Activated T-helper 9 cell treated with anti-CD3 and anti-CD28 coated beads, Interleukin-2, amount 50 U/mL, for 16 hours (primary cell): ENCODE measurements around the gene SLC6A9.

Source experiments
- DNase-seq: peaks from one replicate; pipeline ENCODE4 v3.0.0-alpha.2; 2020; ENCODE audit warnings: low read depth

The SLC6A9 gene

DNA sequence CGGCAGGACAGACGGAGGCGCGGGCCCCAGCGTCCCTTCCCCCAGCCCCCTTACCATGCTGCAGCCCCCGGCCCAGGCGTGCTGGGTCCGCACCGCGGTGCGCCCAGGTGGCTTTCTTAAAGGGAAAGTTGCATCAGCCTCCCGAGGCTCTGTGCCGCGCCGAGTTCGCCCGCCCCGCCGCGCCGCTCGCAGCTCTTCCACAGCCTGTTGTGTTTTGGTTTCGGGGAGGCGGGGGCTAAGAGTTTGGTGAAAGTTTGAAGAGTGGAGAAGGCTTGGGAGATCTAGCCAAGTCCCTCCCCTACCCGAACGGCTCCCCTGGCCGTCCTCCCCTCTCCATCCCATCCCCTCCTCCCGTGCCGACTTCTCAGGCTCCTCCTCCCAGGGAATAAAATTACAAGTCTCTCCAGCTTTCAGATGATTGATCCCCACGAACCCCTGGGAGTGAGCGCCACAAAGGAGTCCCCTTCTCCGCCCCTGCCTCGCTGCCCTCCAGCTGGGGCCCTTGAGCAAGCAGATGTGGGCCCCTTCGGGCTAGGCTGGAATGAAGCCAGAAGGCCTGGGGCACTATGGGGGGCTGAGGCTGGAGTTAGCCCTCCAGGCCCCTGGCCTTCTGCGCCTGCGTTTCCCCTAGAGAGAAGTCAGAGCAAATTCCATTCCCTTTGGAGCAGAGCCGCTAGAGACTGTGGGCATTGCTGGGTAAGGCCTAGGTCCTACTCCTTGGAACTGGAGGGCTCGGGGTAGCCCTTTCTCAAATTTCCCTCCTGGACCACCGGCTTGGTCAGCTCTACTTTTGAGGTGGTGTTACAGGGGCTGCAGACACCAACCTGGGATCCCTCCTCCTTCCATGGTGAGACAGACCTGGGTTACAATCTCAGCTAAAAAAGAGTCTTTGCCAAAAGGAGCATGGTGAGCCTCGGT lies at the start of gene SLC6A9:
Gene SLC6A9 (minus strand): TSS at position 211 of the 918 bp plus-strand sequence. CDS start 7,185 bp downstream, outside the sequence.
- peak; percentile 40 for DNase-seq

DNA sequence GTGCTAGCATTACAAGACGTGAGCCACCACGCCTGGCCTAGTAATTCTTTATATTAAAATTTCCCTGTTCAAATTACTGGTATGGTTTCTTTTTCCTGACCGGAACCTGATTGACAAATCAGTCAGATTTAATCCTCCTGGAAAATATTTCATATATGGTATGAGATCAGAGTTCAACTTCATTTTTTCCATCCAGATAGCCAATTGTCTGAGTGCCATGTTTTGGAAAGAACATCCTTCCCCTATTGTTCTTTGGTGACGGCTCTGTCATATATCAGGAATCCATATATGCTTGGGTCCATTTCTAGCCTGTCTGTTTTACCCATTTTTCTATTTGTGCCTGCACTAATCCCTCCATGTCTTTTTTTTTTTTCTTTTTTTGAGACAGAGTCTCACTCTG lies 48.3 kb upstream of the SLC6A9 start:
- DNase-seq = no peak

DNA sequence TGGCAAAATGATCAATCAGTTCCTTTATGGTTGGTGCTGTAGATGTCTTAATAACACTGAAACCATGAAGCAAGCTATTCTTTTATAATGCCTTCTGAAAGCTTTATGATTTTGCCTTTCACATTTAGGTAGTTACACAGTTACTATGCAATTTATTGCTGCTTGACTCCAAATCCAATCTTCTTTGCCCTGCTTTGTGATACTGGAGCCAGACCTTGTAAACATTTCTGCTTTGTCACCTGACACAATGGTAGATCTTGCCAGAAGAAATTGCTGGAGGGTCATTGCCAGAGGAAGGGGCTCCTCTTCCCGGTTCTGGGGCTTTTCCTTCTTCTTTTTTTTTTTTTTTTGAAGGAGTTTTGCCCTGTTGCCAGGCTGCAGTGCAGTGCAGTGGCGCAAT lies 46.8 kb upstream of the SLC6A9 start:
- no peak for DNase-seq

DNA sequence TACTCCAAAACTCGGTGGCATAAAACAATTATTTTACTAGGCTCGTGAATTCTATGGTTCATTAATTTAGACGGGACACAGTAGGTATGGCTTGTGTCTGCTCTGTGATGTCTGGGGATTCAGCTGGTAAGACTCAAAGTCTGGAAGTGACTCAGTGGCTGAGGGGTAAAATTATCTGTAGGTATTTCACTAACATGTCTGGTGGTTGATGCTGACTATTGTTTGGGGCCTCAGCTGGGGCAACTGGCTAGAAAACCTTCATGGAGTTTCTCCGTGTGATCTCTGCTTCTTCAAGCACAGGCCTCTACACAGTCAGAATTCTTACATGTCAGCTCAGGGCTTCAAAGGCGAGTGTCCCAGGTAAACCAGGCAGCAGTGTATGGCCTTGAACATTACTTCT lies 46.2 kb upstream of the SLC6A9 start:
- no peak for DNase-seq

DNA sequence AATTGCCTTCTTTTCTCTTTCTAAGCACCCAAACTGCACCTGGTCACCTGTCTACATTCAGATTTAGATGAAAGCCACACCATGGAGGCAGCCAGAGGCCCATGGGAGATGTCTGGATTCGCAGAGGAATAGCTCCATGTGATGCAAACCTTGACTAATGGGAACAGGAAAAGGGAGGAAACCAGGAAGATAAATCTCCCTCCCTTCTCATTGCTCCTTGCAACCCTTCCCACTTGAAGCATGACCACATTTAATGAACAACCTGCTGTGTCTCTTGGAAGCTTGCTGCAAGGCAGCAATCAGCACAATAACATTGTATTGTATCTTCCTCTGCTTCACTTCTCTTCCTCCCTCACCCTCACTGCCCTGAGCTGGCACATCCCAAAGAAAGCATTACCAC lies 44.8 kb upstream of the SLC6A9 start:
- DNase-seq = no peak

DNA sequence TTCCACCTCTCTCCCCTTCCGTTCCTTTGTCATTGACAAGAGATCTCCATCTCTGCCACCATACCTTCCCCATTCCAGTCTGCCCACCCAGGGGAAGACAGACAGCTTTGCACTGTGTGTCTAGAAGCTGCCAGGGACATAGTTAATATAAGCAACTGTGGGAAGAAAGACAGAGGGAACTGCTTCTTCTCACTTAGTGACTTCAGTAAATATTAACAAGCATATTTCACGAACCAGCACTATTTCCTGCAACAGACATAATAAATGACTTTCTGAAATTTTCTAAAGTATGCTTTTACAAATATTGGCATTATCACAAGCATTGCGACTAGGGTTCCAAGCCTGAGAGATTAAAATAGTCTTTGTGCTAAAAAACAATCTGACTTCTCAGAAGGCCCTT lies 43.2 kb upstream of the SLC6A9 start:
- no peak for DNase-seq

DNA sequence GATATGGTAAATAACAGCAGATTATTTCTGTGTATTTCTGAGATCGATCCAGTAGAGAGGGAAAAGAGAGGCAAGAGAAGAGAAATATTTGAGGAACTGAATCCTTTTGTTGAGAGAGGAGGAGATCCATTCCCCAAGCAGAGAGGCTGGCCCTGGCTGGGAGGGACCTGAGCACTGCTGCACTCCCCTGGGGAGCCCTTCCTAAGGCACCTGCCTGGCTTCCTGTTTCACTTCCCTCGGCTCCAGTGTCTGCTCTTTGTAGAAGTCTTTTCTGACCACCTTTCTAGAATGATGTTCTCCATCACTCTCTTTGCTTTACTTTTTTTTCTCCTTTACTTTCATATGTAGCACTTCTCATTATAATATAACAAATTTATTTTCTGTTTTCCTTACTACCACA lies 42.3 kb upstream of the SLC6A9 start:
- DNase-seq = no peak

DNA sequence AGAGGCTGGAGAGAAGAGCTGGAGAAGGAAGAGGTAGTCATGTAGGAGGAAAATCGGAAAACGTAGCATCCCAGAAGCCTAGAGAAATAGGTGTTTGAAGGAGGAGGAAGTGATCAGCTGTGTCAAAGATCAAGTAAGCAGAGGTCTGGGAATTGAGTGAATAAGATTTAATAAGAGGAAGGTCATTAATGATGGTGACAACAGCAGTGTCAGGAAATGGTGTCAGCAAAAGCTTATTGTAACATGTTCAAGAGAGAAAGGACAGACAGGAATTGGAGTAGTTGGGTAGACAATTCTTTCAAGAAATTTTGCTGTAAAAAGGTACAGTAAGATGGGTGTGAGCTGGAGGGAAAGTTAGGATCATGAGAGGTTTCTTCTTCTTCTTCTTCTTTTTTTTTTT lies 41.6 kb upstream of the SLC6A9 start:
- DNase-seq = no peak

DNA sequence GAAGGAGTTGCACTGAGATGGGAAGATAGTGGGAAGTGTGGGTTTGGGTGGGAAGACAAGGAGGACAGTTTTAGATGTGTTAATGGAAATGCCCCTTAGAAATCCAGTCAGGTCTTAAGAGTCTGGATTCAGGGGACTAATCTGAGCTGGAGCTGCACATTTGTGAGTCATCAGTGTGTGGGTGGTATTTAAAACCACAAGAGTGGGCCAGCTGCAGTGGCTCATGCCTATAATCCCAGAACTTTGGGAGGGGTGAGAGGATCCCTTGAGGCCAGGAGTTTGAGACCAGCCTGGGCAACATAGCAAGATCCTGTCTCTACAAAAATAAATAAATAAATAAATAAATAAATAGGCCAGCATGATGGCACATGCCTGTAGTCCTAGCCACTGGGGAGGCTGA lies 40.9 kb upstream of the SLC6A9 start:
- no peak for DNase-seq

DNA sequence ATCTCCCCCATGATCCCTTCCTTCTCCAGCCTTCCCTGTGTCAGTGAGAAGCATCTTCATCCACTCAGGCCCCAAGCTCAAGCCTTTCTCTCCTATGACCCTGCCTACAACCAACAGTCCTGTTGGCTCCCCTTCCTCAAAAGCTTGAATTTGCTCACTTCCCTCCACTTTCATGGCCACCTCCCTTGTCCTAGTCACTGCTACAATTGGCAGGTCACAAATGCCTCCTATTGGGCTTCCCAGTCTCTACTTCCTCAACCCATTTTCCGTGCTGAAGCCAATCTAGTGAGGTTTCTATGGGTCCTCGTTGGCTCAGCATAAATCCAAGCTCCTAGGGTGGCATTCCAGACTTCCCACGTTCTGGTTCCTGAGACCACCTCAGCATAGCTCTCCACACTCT lies 40.2 kb upstream of the SLC6A9 start:
- no peak for DNase-seq

DNA sequence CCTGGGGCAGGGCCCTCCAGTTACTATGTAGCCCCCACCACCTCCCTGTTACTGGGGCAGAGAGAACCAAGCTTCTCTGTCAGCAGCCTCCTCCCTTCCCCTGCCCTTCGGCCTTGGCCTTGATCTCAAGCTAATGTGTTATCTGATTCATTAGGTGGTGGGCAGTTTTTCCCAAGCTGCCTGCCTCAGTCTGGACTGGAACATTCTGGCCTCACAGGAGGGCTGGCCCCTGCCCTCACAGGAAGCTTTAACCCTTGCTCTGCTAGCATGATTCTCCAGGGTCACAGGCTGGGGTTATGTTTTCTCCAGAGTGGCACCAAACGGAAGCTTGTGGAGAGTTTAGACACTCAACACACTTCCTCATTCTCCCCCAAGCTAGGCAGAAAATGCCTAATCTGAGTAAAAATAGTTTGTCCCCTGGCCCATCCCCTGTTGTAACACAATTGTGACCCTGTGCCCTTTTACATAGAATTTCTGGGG lies 37.2 kb upstream of the SLC6A9 start:
- no peak for DNase-seq

DNA sequence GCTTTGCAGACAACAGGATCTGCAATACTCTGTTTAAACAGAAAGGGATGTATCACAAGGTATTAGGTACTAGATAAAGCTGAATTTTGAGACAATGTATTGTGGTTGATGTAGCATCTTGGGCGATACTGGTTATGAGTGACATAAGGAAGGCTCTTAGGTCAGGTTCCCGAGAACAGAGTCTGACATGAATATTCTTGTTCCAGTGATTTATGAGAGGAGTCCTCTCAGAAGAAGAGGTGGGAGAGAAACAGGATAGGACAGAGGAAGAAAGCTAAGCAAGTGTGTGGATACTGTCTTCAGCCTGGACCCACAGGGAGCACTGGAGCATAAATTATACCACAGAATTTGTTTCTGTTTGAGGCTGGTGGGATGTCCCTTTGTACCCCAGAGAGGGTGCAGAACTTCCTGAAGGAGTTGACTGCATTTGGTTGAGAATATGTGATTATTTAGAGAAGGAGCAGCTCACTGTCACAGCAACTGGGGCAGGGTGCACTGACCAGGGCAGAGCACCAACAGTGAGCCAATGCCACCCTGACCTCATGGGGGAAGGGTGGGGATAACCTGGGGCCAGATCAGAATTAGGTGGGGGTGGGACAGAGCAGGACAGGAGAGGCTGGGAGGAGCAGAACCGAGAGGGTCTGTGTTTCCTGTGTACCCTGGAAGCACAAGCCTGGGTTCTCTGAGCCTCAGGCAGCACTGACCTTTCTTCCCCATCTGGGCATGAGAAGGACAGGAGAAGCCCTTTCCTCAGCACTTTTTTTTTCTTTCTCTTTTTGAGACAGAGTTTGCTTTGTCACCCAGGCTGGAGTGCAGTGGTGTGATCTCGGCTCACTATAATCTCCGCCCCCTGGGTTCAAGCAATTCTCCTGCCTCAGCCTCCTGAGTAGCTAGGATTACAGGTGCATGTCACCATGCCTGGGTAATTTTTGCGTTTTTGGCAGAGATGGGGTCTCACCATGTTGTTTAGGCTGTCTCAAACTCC lies 36.3 kb upstream of the SLC6A9 start:
- no peak for DNase-seq

DNA sequence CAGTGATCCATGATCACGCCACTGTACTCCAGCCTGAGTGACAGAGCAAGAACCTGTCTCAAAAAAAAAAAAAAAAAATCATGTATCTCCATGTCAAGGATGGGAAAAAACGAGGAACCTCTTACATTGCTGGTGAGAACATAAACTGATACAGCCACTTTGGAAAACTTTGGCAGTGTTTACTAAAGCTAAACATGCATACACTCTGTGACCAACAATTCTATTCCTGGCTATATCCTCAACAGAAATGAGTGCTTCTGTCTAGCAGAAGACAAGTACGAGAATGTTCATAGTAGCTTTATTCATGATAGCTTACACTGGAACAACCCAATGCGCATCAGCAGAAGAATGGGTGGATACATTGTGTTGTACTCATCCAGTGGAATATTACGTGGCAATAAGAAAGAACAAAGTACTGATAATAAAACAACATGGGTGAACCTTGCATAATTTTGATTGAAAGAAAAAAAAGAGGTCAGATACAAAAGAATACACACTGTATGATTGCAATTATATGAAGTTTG lies 31.5 kb upstream of the SLC6A9 start:
- DNase-seq = no peak

DNA sequence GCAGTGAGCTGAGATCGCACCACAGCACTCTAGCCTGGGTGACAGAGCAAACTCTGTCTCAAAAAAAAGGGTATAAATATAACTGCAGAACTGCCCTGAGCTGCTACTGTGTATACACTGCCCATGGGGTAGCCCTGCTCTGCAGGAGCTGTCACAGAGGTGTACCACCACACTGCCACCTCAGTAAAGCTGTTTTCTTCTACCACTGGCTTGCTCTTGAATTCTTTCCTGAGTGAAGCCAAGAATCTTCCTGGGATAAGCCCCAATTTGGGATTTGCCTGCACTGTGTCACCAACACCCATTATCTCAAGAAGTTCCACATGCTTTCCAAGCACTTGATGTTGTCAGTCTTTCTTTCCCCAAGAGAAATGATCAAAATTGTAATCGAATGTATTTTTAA lies 30.6 kb upstream of the SLC6A9 start:
- no peak for DNase-seq

DNA sequence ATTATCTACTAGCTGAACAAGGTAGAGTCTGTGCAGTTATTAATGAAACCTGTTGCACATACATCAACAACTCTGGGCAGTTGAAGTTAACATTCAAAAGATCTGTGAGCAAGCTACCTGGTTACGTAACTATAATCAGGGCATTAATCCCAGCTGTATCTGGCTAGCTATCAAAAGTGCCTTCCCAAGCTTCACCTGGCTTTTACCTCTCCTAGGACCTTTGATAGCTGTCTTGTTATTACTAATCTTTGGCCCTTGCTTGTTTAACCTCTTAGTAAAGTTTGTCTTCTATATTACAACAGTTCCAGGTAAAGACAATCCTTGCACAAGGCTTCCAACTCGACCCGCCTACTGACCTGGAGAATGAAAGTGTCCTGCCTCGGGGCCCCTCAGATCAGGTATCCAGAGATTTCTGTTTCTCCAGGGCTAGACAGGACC lies 29.6 kb upstream of the SLC6A9 start:
- DNase-seq = no peak

DNA sequence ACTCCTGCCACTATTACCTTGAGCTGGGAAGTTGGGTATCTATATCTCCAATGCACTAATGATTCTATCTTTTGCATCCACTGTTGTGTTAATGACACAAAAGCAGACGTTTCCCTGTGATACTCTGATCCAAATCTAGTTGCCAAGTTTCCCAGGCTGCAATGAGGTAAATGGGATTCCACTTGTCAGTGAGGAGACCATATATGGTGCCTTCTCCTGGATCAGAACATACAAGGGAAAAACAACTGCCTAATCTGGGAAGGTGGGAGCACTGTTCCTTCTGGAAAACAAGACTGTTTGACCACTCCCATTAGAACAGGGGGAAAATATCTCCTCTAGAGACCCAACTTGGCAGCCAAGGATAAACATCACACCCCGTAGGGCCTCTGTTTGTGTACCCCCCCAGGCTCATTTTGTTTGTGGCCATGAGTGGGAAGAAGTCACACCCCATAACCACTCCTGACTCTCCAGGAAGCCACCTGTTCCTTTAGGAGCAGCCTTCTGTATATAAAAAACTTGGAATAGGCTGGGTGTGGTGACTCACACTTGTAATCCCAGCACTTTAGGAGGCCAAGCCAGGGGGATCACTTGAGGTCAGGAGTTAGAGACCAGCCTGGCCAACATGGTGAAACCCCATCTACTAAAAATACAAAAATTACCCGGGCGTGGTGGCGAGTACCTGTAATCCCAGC lies 28.5 kb upstream of the SLC6A9 start:
- no peak for DNase-seq

DNA sequence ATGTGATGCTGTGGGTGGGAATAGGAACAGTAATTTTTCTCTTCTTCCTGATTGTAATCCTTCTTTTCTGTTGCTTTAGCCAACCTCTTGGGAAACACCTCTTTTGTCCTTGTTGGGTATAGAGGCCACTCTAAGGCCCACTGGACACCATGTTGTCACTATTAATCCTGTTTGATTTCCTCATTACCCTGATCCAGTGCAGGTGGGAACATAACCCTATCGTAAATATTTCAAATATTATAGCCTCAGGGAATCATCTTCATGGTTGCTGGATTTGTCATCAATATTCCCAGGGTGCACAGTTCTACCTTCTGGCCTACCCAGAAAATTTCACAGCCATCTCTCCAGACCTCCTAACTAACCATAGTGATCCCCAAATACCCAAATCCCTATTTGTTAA lies 27.9 kb upstream of the SLC6A9 start:
- no peak for DNase-seq

DNA sequence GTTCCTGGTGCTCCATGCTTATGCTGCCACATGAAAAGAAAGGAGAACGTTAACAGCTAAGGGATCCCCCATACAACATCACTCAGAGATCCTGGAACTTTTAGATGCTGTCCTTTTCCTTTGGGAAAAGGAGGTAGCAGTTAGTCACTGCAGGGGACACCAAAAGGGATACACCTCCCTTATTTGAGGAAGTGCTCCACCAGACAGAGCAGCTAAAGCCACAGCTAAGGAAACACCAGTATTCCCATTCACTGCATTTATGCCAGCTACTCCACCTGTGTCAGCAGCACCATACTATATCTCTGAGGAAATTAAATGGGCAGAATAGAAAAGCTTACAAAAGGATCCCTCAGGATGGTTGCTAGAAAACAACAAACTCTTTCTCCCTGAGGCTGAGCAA lies 26.0 kb upstream of the SLC6A9 start:
- DNase-seq = no peak

DNA sequence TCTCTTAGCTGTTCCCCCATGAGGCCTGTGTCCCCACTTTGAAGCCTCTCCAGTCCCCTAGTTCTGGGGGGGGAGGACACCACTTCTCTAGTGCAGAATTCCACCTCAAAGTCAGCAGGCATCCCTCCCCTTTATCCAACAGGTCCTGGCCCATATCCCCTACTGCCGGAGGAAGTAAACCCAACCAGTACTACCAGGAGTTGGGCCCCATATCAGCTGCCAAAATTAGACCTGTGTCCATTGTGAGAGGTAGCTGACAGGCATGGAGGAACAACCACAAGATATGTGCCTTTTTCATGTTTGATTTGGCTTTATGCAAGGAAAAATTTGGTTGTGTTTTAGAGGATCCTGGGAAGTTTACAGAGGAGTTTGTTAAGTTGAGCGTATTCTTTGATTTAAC lies 22.1 kb upstream of the SLC6A9 start:
- DNase-seq = no peak

DNA sequence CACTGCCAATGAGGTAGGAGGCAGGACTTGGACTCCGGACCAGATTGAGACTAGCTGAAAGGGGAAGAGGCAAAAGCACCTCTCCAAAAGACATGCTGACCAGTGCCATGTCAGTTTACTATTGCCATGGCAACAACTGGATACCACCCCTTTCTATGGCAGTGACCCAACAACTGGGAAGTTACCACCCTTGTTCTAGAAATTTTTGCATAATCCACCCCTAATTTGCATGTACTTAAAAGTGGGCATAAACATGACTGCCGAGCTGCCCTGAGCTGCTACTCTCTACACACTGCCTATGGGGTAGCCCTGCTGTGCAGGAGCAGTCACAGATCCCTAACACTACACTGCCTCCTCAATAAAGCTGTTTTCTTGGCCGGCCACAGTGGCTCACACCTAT lies 19.0 kb upstream of the SLC6A9 start:
- no peak for DNase-seq

DNA sequence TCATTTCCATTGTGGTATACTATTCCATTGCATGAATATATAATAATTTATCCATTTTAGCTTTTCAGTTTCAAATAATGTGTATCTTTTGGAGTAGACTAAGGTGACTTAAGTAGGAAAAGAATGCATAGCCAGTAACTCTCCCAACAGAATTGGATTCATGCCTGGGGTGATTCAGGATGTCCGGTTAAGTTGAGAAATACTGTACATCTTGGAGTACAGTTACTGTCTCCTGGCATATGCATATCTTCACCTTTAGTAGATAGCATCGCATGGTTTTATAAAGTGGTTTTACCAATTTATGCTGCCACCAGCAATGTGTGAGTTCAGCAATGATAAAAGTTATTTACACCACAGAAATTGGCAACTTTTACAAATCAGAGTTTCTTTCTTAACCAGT lies 18.6 kb upstream of the SLC6A9 start:
- no peak for DNase-seq
